SK-N-SH treated with all-trans-retinoic acid at 6 μM for 48 hours (cell line): ENCODE measurements around the gene PHPT1.

ENCODE experiments used
- BACH2 ChIP-seq: fragments of 250-450 bp; sonication (Bioruptor Pico); IDR thresholded peaks from 2 replicates; pipeline ENCODE4 v1.9.0; 2021; ENCODE audit warnings: mild to moderate bottlenecking, borderline replicate concordance
- TOX ChIP-seq: fragments of 250-450 bp; sonication (Bioruptor Pico); IDR thresholded peaks from 2 replicates; pipeline ENCODE4 v1.8.0; 2021; ENCODE audit warnings: mild to moderate bottlenecking, moderate library complexity, borderline replicate concordance
- ZFP3 ChIP-seq: fragments of 250-450 bp; sonication (Bioruptor Pico); IDR thresholded peaks from 2 replicates; pipeline ENCODE4 v1.5.0; 2020; ENCODE audit warnings: mild to moderate bottlenecking, moderate library complexity
- TF ChIP-seq, protein P1 (sequence below): fragments of 250-450 bp; sonication (Bioruptor Pico); IDR thresholded peaks from 2 replicates; pipeline ENCODE4 v1.8.0; 2020; ENCODE audit warnings: mild to moderate bottlenecking, moderate library complexity, borderline replicate concordance

DNA sequence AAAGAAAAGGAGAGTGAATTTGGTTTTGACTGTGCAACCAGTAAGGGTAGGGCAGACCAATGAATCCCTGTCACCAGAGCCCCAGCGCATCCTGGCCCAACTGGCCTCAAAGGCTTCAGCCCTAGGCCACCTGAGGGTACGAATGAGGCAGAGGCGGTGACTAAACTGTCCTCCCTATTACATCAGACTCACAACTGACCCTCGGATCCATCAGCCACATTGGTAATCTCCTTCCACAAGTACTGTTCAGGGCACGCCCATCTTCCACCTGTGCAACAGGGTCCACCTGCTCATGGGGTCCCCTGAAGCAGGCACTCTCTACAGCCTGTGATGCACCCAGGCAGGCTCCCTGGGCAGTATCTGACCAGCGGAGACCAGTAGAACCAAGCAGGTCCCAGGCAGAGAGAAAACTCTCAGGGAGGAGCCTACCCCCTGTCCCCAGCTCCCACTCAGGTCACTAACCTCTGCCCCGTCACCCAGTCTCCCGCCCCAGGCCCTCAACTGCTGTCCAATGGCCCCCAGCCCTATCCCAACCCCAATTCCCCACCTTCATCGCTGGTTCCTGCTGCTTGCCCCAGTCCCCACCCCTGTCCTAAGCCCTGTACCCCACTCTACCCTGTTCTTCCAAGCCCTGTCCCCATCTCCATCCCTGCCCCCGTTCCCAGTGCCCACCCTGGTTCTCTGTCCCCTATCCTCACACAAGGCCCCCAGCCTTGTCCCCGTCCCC is 16.0 kb downstream of the PHPT1 start:
- TF ChIP-seq ZFP3 (CRISPR knock-in tag) (no peak), BACH2 (CRISPR knock-in tag) (no peak), TOX (CRISPR knock-in tag) (no peak)
- TF ChIP-seq, protein P1, sequence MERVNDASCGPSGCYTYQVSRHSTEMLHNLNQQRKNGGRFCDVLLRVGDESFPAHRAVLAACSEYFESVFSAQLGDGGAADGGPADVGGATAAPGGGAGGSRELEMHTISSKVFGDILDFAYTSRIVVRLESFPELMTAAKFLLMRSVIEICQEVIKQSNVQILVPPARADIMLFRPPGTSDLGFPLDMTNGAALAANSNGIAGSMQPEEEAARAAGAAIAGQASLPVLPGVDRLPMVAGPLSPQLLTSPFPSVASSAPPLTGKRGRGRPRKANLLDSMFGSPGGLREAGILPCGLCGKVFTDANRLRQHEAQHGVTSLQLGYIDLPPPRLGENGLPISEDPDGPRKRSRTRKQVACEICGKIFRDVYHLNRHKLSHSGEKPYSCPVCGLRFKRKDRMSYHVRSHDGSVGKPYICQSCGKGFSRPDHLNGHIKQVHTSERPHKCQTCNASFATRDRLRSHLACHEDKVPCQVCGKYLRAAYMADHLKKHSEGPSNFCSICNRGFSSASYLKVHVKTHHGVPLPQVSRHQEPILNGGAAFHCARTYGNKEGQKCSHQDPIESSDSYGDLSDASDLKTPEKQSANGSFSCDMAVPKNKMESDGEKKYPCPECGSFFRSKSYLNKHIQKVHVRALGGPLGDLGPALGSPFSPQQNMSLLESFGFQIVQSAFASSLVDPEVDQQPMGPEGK (CRISPR knock-in tag) = no peak
